Kidney (tissue), 14 donors: ENCODE results near the gene MYRIP. TPM values are rescaled to one million over a fixed set of nuclear protein-coding genes. Genes with fewer than 3 reads are reported as not detected.

Source experiments
- DNase-seq, 5 donors: peaks; one replicate each; pipeline ENCODE4 v3.0.0-alpha.2; 2013 to 2020
- FAIRE-seq: peaks from 2 replicates; lab custom pipeline; 2012; peaks lifted over from hg19 to GRCh38; lab: Jason Lieb, UNC
- H3K27ac ChIP-seq, 2 donors: one replicate each; pipeline ENCODE4 v1.7.0; 2013; ENCODE audit warnings: low read depth in 2 of 2, low read length in 2 of 2, inconsistent platforms in 1 of 2
- H3K27me3 ChIP-seq: one replicate; pipeline ENCODE4 v1.7.1; 2013; ENCODE audit warnings: low read length, inconsistent platforms; ENCODE audit not compliant: control insufficient read depth, insufficient read depth
- H3K36me3 ChIP-seq, 3 donors: one replicate each; pipeline versions ENCODE4 v1.7.0 to v1.7.1; 2013; ENCODE audit warnings: low read length in 3 of 3, control low read depth in 1 of 3, inconsistent platforms in 1 of 3; ENCODE audit not compliant: insufficient read depth in 3 of 3, control insufficient read depth in 2 of 3
- H3K4me1 ChIP-seq, 3 donors: one replicate each; pipeline versions ENCODE4 v1.7.0 to v1.7.1; 2013; ENCODE audit warnings: low read length in 3 of 3, inconsistent platforms in 1 of 3, low read depth in 1 of 3; ENCODE audit not compliant: control insufficient read depth in 2 of 3, insufficient read depth in 2 of 3
- H3K4me3 ChIP-seq, 3 donors: one replicate each; pipeline versions ENCODE4 v1.7.0 to v1.8.1; 2013; ENCODE audit warnings: low read length in 3 of 3, control low read depth in 1 of 3, inconsistent platforms in 1 of 3
- H3K9ac ChIP-seq, 3 donors: one replicate each; pipeline versions ENCODE4 v1.7.0 to v1.7.1; 2013; ENCODE audit warnings: low read length in 3 of 3, control low read depth in 1 of 3, inconsistent platforms in 1 of 3
- H3K9me3 ChIP-seq, 3 donors: one replicate each; pipeline versions ENCODE4 v1.7.0 to v1.7.1; 2013; ENCODE audit warnings: low read length in 3 of 3, control low read depth in 1 of 3, inconsistent platforms in 1 of 3; ENCODE audit not compliant: control insufficient read depth in 2 of 3, insufficient read depth in 1 of 3
- intact Hi-C: fragments of 100-400 bp; cut with DNase I; formaldehyde crosslinking; loops from one replicate; pipeline ENCODE4 v1.11.1; 2022
- polyA plus RNA-seq: library from polyadenylated mRNA; stranded (reverse); fragments of 350-450 nt; fragmentation: Illumina TruSeq; extraction: RNeasy Lipid Tissue Mini Kit (QIAGEN cat#74804); gene quantifications from one replicate; pipeline ENCODE4 v1.2.3, GENCODE V29; 2014; ENCODE audit warnings: low read depth, low replicate concordance; ENCODE audit not compliant: insufficient read depth
- total RNA-seq: library from RNA; stranded (reverse); fragmentation: NEBNext Ultra II Directional; extraction: Animal tissue kit (Norgen Biotek cat#: 25700); gene quantifications from one replicate; pipeline ENCODE4 v1.2.1, GENCODE V29; 2021
- TF ChIP-seq, protein P1 (sequence below): IDR thresholded peaks from 3 replicates; pipeline ENCODE4 v1.5.1; 2012; ENCODE audit warnings: mild to moderate bottlenecking, moderate library complexity, borderline replicate concordance; ENCODE audit not compliant: insufficient read depth; ENCODE audit errors: extremely low read depth
- donor health status: control.
- donor health status: control.
- donor health status: control.
- donor health status: control.
- donor health status: control.
- donor health status: DM: yes; HTN: yes; CAD: no.
- donor health status: Normal renal cell carcinoma (clear cell type).

Gene MYRIP
- total and polyA plus RNA-seq, 2 donors from 2014 or later: 0.92 to 6.6 TPM

- intact Hi-C loops: no loop called here
- no peak for DNase-seq
- H3K36me3 ChIP-seq: no peaks in the 10 kb centered on the region
- H3K4me1 ChIP-seq: no peaks in the 10 kb centered on the region
- H3K9ac ChIP-seq: no peak overlapping the region
- no peak for FAIRE-seq
- H3K27me3 ChIP-seq: no peaks in the 10 kb centered on the region
- H3K9me3 ChIP-seq: no peaks in the 10 kb centered on the region
- H3K4me3 ChIP-seq: no peak overlapping the region
- TF ChIP-seq, protein P1, sequence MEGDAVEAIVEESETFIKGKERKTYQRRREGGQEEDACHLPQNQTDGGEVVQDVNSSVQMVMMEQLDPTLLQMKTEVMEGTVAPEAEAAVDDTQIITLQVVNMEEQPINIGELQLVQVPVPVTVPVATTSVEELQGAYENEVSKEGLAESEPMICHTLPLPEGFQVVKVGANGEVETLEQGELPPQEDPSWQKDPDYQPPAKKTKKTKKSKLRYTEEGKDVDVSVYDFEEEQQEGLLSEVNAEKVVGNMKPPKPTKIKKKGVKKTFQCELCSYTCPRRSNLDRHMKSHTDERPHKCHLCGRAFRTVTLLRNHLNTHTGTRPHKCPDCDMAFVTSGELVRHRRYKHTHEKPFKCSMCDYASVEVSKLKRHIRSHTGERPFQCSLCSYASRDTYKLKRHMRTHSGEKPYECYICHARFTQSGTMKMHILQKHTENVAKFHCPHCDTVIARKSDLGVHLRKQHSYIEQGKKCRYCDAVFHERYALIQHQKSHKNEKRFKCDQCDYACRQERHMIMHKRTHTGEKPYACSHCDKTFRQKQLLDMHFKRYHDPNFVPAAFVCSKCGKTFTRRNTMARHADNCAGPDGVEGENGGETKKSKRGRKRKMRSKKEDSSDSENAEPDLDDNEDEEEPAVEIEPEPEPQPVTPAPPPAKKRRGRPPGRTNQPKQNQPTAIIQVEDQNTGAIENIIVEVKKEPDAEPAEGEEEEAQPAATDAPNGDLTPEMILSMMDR: no peak
- no peak overlapping the region for H3K27ac ChIP-seq
Observed at GRCh38 chr3:39843440-39843839, 34.0 kb downstream of the MYRIP start.

- Histone ChIP-seq H3K4me1 (peaks cover 0 to 2% (median 0%) of the 10 kb centered on the region in 3 donors), H3K9me3 (no peaks in the 10 kb centered on the region), H3K36me3 (no peaks in the 10 kb centered on the region), H3K4me3 (no peak overlapping the region), H3K27me3 (no peaks in the 10 kb centered on the region), H3K27ac (no peak overlapping the region), H3K9ac (no peak overlapping the region)
- TF ChIP-seq, protein P1: no peak
- intact Hi-C loops: no loop called here
- no peak for FAIRE-seq
- no peak for DNase-seq
Observed at GRCh38 chr3:39848365-39848764, 39.0 kb downstream of the MYRIP start.

DNA sequence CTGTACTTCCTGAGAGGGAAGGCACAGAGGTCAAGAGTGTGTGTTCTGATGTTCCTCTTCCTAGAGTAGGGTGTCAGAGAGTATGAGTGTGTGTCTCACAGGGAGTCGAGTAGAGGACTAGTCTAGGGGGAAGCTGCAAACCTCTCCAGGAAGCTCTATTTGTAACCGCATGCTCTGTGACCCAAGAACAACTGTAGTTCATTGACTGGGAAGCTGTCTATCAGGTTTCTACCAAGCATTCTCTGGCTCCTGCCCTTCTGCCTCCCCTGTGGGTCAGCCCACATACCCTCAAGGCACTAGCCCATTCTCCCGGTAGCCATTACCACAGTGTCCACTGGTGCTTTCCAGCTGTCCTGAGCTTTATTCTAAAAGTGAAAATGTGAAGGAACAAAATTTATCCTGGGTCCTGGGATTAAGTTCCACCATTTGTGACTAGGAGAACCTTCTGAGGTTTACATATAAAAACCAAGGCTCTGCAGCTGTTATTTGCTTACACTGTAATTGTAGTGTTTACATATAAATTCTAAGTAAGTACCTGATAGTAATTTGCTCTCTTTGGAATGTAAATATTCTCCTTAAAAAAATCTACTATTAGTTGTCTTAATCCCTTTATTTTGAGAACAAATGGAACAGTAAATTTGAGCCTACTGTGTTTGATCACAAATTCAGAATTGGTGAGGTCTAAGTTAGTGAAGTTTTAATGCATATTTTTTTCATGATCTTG is 40.7 kb downstream of the MYRIP start:
- Histone ChIP-seq H3K36me3 (no peaks in the 10 kb centered on the region), H3K27ac (no peak overlapping the region), H3K27me3 (no peaks in the 10 kb centered on the region), H3K9me3 (no peaks in the 10 kb centered on the region), H3K9ac (no peak overlapping the region), H3K4me3 (no peak overlapping the region), H3K4me1 (peaks cover 0 to 2% (median 0%) of the 10 kb centered on the region in 3 donors)
- FAIRE-seq: no peak
- no peak for DNase-seq
- TF ChIP-seq, protein P1: no peak
- intact Hi-C loops: no loop called here
